Immature natural killer cell (primary cell): ENCODE results near the gene KCNJ10. TPM values are rescaled to one million over a fixed set of nuclear protein-coding genes. Genes with fewer than 3 reads are reported as not detected.

ENCODE experiments used
- DNase-seq, 3 donors: peaks; one replicate each; pipeline ENCODE4 v3.0.0; 2022; ENCODE audit warnings: mixed read lengths in 1 of 3
- H3K27ac Mint-ChIP-seq, 6 donors: one replicate each; pipeline ENCODE4 v1.8.0; 2020; ENCODE audit warnings: mixed read lengths in 6 of 6, mild to moderate bottlenecking in 5 of 6, inconsistent platforms in 4 of 6, moderate library complexity in 3 of 6
- H3K27me3 Mint-ChIP-seq, 3 donors: one replicate each; pipeline ENCODE4 v1.8.0; 2020 to 2021; ENCODE audit warnings: low read depth in 3 of 3, mild to moderate bottlenecking in 3 of 3, mixed read lengths in 3 of 3, moderate library complexity in 3 of 3, inconsistent platforms in 1 of 3
- H3K36me3 Mint-ChIP-seq, 3 donors: one replicate each; pipeline ENCODE4 v1.8.0; 2020; ENCODE audit warnings: mixed read lengths in 3 of 3, inconsistent platforms in 2 of 3, mild to moderate bottlenecking in 2 of 3
- H3K4me1 Mint-ChIP-seq, 2 donors: one replicate each; pipeline ENCODE4 v1.8.0; 2020; ENCODE audit warnings: inconsistent platforms in 2 of 2, mild to moderate bottlenecking in 2 of 2, mixed read lengths in 2 of 2, moderate library complexity in 1 of 2
- H3K4me3 Mint-ChIP-seq, 5 donors: one replicate each; pipeline ENCODE4 v1.8.0; 2020; ENCODE audit warnings: mild to moderate bottlenecking in 5 of 5, mixed read lengths in 5 of 5, inconsistent platforms in 3 of 5, moderate library complexity in 3 of 5
- H3K9me3 Mint-ChIP-seq, 6 donors: one replicate each; pipeline ENCODE4 v1.8.0; 2020; ENCODE audit warnings: mild to moderate bottlenecking in 6 of 6, mixed read lengths in 6 of 6, inconsistent platforms in 4 of 6, moderate library complexity in 3 of 6
- polyA plus RNA-seq, 3 donors: library from polyadenylated mRNA; unstranded; fragments of 300-500 nt; fragmentation: Illumina TruSeq; gene quantifications; one replicate each; pipeline ENCODE4 v1.2.3, GENCODE V29; 2021

KCNJ10 gene
- polyA plus RNA-seq, 3 donors from 2014 or later = not detected

DNA sequence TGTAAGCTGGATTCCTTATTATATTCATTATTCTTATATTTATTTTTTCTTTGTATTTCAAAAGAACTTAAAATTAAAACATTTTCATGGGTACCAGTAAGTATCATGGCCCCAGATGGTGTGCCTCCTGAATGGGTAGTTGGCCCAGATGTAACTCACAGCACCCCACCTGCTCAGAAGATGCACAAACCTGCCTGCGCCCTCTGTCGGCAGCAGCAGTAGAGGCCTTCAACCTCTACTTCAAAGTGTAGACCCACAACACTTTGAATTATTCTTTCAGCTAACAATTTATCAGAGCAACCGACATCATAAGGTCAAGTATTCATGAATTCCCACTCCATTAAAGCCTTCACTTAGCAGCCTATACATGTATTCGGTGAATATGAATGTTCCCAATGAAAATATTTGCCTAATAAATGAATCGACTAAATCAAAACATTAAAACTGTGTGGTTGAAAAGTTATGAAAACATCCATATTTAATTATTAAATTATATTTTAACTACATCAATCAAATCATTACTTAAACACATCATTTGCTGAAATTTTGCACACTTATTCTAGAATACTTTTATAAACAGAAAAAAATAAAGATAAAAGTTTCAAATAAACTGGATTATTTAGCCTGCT is 63.5 kb downstream of the KCNJ10 start:
- H3K27me3 Mint-ChIP-seq = peaks cover 0 to 5% (median 0%) of the 10 kb centered on the region in 3 donors
- no peaks in the 10 kb centered on the region for H3K4me1 Mint-ChIP-seq
- no peak overlapping the region for H3K4me3 Mint-ChIP-seq
- H3K9me3 Mint-ChIP-seq = no peaks in the 10 kb centered on the region
- peak; percentile 35 to 54 (median 46) for DNase-seq
- H3K36me3 Mint-ChIP-seq = no peaks in the 10 kb centered on the region
- no peak overlapping the region for H3K27ac Mint-ChIP-seq

DNA sequence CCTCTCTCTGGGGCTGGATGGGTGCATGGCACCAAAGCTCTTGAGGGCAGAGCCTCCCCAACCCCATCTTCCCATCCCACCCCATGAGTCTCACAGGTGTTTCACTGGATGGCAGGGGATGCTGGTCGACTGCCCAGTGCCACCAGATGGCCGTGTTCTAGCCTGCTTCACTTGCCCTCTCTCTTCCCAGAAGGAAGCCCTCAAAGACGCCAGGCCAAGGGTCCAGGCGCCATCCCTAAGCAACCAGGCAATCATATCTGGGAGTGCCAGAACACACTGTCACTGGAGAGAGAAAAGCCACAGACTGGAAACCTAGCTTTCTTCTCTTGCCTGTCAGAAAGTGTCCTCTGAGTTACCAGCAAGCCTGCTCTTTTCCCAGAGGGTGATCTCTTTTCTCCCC is 64.9 kb downstream of the KCNJ10 start:
- no peaks in the 10 kb centered on the region for H3K9me3 Mint-ChIP-seq
- H3K27ac Mint-ChIP-seq = no peak overlapping the region
- no peak overlapping the region for H3K4me3 Mint-ChIP-seq
- no peak for DNase-seq
- no peaks in the 10 kb centered on the region for H3K36me3 Mint-ChIP-seq
- no peaks in the 10 kb centered on the region for H3K4me1 Mint-ChIP-seq
- peaks cover 0 to 5% (median 0%) of the 10 kb centered on the region in 3 donors for H3K27me3 Mint-ChIP-seq

DNA sequence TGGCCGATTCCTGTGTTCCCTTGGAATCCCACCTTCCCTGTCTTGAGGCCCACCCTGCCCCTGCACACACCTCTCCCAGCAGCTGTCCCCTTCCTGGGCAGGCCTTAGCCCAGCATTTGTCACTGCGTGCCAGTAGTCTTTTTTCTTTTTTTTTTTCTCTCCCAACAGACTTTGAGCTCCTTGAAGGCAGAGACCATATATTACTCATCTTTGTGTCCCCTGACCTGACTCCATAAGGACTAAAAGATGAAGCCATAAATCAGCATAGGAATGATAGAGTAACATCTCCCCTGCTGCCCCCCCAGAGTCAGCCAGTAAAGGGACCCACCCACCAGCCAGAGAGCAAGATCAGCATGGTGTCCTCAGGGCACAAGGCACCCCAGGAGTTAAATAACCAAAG is 65.5 kb downstream of the KCNJ10 start:
- no peaks in the 10 kb centered on the region for H3K36me3 Mint-ChIP-seq
- H3K9me3 Mint-ChIP-seq = no peaks in the 10 kb centered on the region
- peaks cover 0 to 5% (median under 1%) of the 10 kb centered on the region in 3 donors for H3K27me3 Mint-ChIP-seq
- H3K4me3 Mint-ChIP-seq = no peak overlapping the region
- H3K27ac Mint-ChIP-seq = no peak overlapping the region
- no peak for DNase-seq
- no peaks in the 10 kb centered on the region for H3K4me1 Mint-ChIP-seq

DNA sequence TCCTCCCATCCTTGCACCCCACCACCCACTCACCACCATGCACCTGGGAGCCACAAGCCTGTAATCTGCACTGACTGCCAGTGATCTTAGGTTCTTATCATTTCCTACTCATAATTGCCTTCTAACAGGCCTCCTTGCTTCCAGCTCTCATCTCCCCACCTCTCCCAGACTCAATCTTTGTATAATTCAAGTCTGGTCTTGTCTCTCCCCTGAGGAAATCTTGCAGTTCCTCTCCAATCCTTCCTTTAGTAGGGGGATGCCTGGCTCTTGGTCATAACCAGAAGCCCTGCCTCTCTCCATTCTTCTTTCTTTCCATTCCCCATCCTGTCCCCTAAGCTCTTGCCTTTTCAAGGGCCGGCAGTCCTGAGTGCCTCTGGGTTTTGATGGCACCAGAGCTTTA is 66.0 kb downstream of the KCNJ10 start:
- Mint-ChIP-seq H3K9me3 (no peaks in the 10 kb centered on the region), H3K4me3 (no peak overlapping the region), H3K27ac (no peak overlapping the region), H3K4me1 (no peaks in the 10 kb centered on the region), H3K36me3 (no peaks in the 10 kb centered on the region), H3K27me3 (peaks cover 0 to 6% (median 4%) of the 10 kb centered on the region in 3 donors)
- no peak for DNase-seq

DNA sequence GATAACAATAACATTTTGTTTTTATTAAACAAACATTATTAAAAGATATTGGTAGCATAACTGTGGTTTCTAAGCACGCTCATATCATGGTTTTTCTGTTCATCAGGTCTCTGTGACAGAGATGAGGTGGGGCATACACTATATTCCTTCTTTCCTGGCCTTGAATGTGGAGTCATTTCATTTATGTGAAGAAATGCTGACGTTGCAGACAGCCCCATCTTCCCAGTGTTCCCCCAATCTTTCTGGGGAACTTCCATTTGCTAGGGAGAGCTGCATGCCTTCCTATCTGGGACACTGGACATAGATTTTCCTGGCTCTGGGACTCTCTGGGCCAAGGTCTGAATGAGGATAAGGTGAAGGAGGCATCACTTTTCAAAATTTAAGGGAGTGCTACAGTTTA is 68.5 kb downstream of the KCNJ10 start:
- H3K4me1 Mint-ChIP-seq = no peaks in the 10 kb centered on the region
- peaks cover 3 to 9% (median 6%) of the 10 kb centered on the region in 3 donors for H3K27me3 Mint-ChIP-seq
- no peak overlapping the region for H3K4me3 Mint-ChIP-seq
- DNase-seq = no peak
- H3K9me3 Mint-ChIP-seq = no peaks in the 10 kb centered on the region
- no peaks in the 10 kb centered on the region for H3K36me3 Mint-ChIP-seq
- H3K27ac Mint-ChIP-seq = no peak overlapping the region

DNA sequence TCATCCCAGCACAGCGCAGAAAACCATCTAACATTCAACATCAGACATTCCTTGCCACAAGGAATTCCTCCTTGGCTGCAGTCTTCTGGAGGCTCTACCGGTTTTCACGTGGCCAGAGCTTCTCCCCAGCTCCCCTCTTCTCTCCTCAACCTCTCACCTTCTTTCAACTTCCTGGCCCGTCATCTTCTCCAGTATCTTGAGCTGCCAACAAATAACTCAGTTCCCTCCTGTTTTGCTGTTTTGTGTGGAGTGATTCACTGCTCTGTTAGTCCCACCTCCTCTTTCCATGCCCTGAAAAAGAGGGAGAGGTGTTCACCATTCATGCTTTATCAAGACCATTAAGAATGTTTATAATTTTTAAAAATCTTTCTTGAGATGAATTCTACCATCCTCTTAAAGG is 70.8 kb downstream of the KCNJ10 start:
- no peak overlapping the region for H3K27ac Mint-ChIP-seq

DNA sequence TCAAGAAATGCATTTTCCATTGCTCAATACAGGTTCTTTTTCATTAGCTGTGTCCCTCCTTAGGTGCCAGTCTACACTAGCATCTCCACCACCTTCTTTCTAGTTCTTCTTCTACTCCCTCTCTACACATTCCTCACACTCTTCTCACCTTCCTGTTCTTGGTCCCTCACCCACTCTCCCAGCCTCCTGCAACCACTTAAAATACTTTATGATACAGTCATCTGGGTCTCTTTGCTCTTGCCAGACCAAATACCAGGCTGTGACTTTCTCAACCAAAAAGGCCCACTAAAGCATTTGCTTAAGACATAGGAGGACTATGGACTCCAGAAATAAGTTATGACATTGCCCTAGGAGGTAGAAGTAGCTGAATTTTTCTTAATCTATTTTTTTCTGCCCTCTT is 73.3 kb downstream of the KCNJ10 start:
- DNase-seq = no peak
- Mint-ChIP-seq H3K4me3 (no peak overlapping the region), H3K9me3 (no peaks in the 10 kb centered on the region), H3K4me1 (no peaks in the 10 kb centered on the region), H3K36me3 (no peaks in the 10 kb centered on the region), H3K27me3 (peaks cover 6 to 13% (median 6%) of the 10 kb centered on the region in 3 donors), H3K27ac (no peak overlapping the region)

More for the DNA sequence above, 70.8 kb downstream of the KCNJ10 start:
- no peak for DNase-seq
- Mint-ChIP-seq H3K4me3 (no peak overlapping the region), H3K36me3 (no peaks in the 10 kb centered on the region), H3K27me3 (peaks cover 5 to 9% (median 6%) of the 10 kb centered on the region in 3 donors), H3K9me3 (no peaks in the 10 kb centered on the region), H3K4me1 (no peaks in the 10 kb centered on the region)

DNA sequence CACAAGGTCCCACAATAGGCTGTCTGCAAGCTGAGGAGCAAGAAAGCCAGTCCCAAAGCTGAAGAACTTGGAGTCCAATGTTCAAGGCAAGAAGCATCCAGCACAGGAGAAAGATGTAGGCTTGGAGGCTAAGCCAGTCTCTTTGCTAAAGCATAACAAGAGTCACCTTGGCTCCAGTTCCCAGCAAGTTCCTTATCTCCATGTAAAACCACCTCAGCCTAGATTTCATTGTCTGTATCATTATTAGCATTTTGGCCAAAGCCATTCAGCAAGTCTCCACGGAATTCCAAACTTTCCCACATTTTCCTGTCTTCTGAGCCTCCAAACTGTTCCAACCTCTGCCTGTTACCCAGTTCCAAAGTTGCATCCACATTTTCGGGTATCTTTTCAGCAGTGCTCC is 75.1 kb downstream of the KCNJ10 start:
- Mint-ChIP-seq H3K9me3 (no peaks in the 10 kb centered on the region), H3K36me3 (no peaks in the 10 kb centered on the region), H3K27me3 (peaks cover 6 to 13% (median 7%) of the 10 kb centered on the region in 3 donors), H3K4me1 (no peaks in the 10 kb centered on the region), H3K4me3 (no peak overlapping the region), H3K27ac (no peak overlapping the region)
- no peak for DNase-seq

DNA sequence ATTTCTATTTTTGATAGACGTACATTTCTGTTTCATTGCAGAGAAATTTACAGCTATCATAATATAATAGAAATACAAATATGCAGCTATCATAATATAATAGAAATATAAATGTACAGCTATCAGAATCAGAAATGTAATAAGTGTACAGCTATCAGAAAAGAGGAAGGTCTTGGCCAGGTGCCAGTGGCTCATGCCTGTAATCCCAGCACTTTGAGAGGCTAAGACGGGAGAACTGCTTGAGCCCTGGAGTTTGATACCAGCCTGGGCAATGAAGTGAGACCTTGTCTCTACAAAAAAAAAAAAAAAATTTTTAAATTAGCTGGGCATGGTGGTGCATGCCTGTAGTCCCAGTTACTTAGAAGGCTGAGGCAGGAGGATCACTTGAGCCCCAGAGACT is 76.0 kb downstream of the KCNJ10 start:
- Mint-ChIP-seq H3K27me3 (peaks cover 5 to 8% (median 6%) of the 10 kb centered on the region in 3 donors), H3K4me3 (no peak overlapping the region), H3K27ac (no peak overlapping the region), H3K4me1 (no peaks in the 10 kb centered on the region), H3K9me3 (no peaks in the 10 kb centered on the region), H3K36me3 (no peaks in the 10 kb centered on the region)
- no peak for DNase-seq

DNA sequence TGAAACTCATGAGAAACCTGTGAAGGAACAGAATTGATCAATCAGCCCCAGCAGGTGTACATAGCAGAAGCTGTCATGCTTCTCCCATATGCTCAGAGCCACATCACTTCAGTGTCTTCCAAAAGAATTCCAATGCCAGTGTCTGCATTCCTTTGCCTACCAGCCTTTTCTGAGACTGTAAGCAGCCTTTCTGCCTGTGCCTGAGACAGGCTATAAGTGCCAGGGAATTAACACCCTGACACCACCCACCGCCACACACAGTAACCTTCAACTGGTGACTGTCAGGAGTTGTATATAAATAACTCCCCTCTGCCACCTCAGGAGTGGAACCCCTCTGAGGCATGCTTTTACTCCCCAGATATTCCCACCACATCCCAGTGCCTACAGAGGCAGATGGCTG is 77.8 kb downstream of the KCNJ10 start:
- no peak for DNase-seq
- no peak overlapping the region for H3K4me3 Mint-ChIP-seq
- H3K36me3 Mint-ChIP-seq = no peaks in the 10 kb centered on the region
- H3K9me3 Mint-ChIP-seq = no peaks in the 10 kb centered on the region
- no peaks in the 10 kb centered on the region for H3K4me1 Mint-ChIP-seq
- no peak overlapping the region for H3K27ac Mint-ChIP-seq
- peaks cover 4 to 7% (median 4%) of the 10 kb centered on the region in 3 donors for H3K27me3 Mint-ChIP-seq

DNA sequence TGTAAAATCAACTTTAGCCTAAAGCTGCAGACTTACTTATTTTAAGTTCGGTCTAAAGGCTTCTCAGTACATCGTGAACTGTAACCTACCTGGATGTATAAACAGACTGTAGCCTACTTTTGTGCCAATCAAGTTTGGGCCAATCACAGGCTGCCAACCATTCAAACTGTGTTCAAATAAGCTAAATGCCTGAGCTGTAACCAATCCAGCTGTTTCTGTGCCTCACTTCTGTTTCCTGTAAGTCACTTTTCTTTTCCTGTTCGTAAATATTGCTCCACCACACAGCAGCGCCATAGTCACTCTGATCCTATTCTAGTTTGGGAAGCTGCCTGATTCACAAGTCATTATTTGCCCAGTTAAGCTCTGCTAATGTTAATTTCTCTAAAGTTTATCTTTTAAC is 78.4 kb downstream of the KCNJ10 start:
- no peaks in the 10 kb centered on the region for H3K9me3 Mint-ChIP-seq
- no peak overlapping the region for H3K4me3 Mint-ChIP-seq
- H3K27me3 Mint-ChIP-seq = peaks cover 3 to 7% (median 5%) of the 10 kb centered on the region in 3 donors
- no peak overlapping the region for H3K27ac Mint-ChIP-seq
- no peak for DNase-seq
- H3K36me3 Mint-ChIP-seq = no peaks in the 10 kb centered on the region
- no peaks in the 10 kb centered on the region for H3K4me1 Mint-ChIP-seq

DNA sequence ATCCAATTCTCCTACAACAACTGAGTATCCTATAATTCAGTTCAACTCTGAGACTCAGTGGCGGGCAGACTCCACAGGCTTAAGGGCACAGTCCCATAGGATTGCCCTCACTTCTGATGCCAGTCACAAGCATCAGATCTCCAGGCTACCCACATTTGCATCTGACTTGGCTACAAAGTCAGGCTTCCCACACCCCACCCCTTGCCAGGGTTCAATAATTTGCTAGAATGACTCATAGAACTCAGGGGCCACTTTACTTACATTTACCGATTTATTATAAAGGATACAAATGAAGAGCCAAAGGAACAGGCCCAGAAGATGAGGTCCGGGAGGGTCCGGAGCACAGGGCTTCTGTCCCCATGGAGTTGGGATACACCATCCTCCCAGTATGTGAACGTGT is 80.0 kb downstream of the KCNJ10 start:
- Mint-ChIP-seq H3K4me3 (no peak overlapping the region), H3K4me1 (no peaks in the 10 kb centered on the region), H3K27ac (no peak overlapping the region), H3K36me3 (no peaks in the 10 kb centered on the region), H3K9me3 (no peaks in the 10 kb centered on the region), H3K27me3 (peaks cover under 1 to 14% (median 5%) of the 10 kb centered on the region in 3 donors)
- no peak for DNase-seq

DNA sequence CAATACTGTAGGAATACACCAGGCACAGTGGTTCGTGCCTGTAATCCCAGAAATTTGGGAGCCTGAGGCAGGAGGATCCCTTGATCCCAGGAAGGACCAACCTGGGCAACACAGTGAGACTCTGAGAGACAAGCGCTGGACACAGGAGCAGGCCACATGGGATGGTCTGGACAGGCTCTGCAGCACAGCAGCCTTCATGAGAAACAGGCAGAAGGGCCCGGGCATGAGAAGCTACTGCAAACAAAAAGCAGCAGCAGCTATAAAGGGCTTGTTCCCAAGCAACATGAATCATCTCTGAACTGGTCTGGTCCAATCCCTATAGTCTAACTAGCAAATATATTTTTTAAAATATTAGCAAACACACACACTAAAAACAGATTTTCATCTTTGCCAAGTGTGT is 80.4 kb downstream of the KCNJ10 start:
- Mint-ChIP-seq H3K9me3 (no peaks in the 10 kb centered on the region), H3K4me1 (no peaks in the 10 kb centered on the region), H3K36me3 (no peaks in the 10 kb centered on the region), H3K27me3 (peaks cover 1 to 15% (median 5%) of the 10 kb centered on the region in 3 donors), H3K4me3 (no peak overlapping the region), H3K27ac (no peak overlapping the region)
- no peak for DNase-seq

DNA sequence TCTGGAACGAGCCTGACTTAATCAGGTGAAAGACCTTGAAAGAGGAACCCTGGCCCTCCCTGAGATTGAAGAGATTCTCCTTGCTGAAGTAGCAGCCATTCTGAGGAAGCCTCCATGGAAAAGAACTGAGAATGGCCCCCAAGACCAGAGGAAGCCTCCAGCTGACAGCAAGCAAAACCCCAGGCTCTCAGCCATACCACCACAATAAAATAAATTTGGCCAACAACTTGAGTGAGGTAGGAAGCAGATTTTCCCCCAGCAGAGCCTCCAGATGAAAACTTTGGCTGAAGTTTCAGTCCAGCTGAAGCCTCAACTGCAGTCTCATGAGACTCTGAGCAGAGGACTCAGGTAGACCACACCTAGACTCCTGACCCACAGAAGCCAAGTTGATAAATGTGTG is 82.0 kb downstream of the KCNJ10 start:
- Mint-ChIP-seq H3K27me3 (peaks cover 1 to 17% (median 5%) of the 10 kb centered on the region in 3 donors), H3K4me3 (no peak overlapping the region), H3K27ac (no peak overlapping the region), H3K9me3 (no peaks in the 10 kb centered on the region), H3K4me1 (no peaks in the 10 kb centered on the region), H3K36me3 (no peaks in the 10 kb centered on the region)
- no peak for DNase-seq

DNA sequence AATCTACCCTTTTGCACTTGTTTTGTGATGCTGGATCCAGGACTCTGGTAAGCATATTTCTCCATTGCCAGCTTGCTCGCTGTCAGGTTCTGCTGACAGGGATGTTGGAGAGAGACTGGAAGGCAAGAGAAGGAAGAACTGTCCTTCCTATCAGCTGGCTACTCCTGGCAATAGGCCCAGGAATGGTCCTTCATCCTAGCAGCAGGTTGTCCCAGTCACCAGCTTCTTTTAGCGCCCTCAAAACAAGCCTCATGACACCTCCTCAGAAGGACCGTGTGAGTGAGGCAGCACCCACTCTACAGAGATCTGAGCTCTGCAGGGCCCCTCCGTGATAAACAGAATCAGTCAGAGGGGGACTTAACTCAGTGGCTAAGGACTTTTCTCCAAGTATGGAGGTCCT is 82.8 kb downstream of the KCNJ10 start:
- no peaks in the 10 kb centered on the region for H3K9me3 Mint-ChIP-seq
- no peak for DNase-seq
- no peak overlapping the region for H3K4me3 Mint-ChIP-seq
- H3K27ac Mint-ChIP-seq = no peak overlapping the region
- H3K27me3 Mint-ChIP-seq = peaks cover 1 to 16% (median 5%) of the 10 kb centered on the region in 3 donors
- no peaks in the 10 kb centered on the region for H3K4me1 Mint-ChIP-seq
- no peaks in the 10 kb centered on the region for H3K36me3 Mint-ChIP-seq
